PFSK-1 (cell line): ENCODE results near the gene CEP55.

Experiments used
- POLR2AphosphoS5 ChIP-seq: IDR thresholded peaks from 2 replicates; pipeline ENCODE4 v1.6.1; 2012; ENCODE audit warnings: low read depth, mild to moderate bottlenecking, control low read depth, low read length, moderate library complexity
- TAF1 ChIP-seq: IDR thresholded peaks from 2 replicates; pipeline ENCODE4 v1.6.1; 2012; ENCODE audit warnings: low read length, control low read depth, borderline replicate concordance; ENCODE audit not compliant: insufficient read depth
- TF ChIP-seq, protein P1 (sequence below), 2 experiments: IDR thresholded peaks; 2 replicates each; pipeline versions ENCODE4 v1.6.1 to v1.8.0; 2011 to 2012; ENCODE audit warnings: low read depth in 2 of 2, low read length in 2 of 2, control low read depth in 1 of 2, inconsistent platforms in 1 of 2, mild to moderate bottlenecking in 1 of 2, moderate library complexity in 1 of 2; ENCODE audit not compliant: insufficient read depth in 1 of 2

DNA sequence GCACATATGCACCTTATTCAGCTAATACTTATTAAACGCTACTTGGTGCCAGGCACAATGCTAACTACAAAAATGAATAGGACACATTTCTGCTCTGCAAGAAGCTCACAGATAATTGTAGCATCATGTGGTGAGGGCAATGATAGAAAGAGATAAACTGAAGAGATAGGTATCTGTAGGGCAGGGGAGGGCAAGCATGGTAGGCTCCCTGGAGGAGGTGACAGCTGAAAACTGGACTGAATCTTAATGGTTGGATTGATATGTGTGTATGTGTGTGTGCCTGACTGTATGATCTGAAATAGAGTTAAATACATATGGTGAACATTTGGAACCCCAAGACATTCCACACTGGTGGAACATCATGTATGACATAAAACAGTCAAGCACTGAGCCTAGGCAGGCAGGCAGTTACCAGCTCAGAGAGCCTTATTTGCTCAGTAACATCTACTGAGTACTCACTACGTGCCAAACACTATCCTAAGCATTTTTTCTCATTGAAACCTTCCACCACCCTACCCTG, 4.8 kb upstream of the CEP55 start:
- TF ChIP-seq, protein P1, sequence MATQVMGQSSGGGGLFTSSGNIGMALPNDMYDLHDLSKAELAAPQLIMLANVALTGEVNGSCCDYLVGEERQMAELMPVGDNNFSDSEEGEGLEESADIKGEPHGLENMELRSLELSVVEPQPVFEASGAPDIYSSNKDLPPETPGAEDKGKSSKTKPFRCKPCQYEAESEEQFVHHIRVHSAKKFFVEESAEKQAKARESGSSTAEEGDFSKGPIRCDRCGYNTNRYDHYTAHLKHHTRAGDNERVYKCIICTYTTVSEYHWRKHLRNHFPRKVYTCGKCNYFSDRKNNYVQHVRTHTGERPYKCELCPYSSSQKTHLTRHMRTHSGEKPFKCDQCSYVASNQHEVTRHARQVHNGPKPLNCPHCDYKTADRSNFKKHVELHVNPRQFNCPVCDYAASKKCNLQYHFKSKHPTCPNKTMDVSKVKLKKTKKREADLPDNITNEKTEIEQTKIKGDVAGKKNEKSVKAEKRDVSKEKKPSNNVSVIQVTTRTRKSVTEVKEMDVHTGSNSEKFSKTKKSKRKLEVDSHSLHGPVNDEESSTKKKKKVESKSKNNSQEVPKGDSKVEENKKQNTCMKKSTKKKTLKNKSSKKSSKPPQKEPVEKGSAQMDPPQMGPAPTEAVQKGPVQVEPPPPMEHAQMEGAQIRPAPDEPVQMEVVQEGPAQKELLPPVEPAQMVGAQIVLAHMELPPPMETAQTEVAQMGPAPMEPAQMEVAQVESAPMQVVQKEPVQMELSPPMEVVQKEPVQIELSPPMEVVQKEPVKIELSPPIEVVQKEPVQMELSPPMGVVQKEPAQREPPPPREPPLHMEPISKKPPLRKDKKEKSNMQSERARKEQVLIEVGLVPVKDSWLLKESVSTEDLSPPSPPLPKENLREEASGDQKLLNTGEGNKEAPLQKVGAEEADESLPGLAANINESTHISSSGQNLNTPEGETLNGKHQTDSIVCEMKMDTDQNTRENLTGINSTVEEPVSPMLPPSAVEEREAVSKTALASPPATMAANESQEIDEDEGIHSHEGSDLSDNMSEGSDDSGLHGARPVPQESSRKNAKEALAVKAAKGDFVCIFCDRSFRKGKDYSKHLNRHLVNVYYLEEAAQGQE (IDR thresholded peaks at IDR 0.05; ENCODE audit: insufficient read depth in 1 of 2, low read depth in 2 of 2, low read length in 2 of 2): no peak
- TF ChIP-seq TAF1 (no peak), POLR2AphosphoS5 (no peak)
